ENCODE data around the gene ANKRD24. TPM values are rescaled to one million over a fixed set of nuclear protein-coding genes. Genes with fewer than 3 reads are reported as not detected.

ANKRD24 gene
- polyA plus RNA-seq, 1 experiment: 0.11 TPM

GRCh38 chr19:4220188-4220587 is 37.7 kb downstream of the ANKRD24 start:
- POLR2A ChIA-PET: interaction anchor here (0.6 kb wide), 2 partner anchors 195 to 1243 kb away, joined by 3 read pairs; no protein-coding TSS in a partner anchor
- H3K4me3 ChIP-seq (ENCODE audit: low read depth, low read length): no peak overlapping the region
- H3K9me3 ChIP-seq (ENCODE audit: control insufficient read depth, insufficient read depth, low read length): peaks cover 13% of the 10 kb centered on the region; the same call in 1 of the 2 replicates
- no peak overlapping the region for H3K27ac ChIP-seq (ENCODE audit: low read depth, low read length)
- no peaks in the 10 kb centered on the region for H3K27me3 ChIP-seq (ENCODE audit: control insufficient read depth, insufficient read depth, low read length)
- TF ChIP-seq CTCF (IDR thresholded peaks at IDR 0.05; ENCODE audit: low read depth, low read length): no peak
- CTCF ChIA-PET: no interaction called here
- DNase-seq (ENCODE audit: low read depth, low spot score): no peak

GRCh38 chr19:4224470-4224869 is 42.0 kb downstream of the ANKRD24 start:
- ChIA-PET POLR2A (no interaction called here), CTCF (no interaction called here)
- Histone ChIP-seq H3K9me3 (ENCODE audit: control insufficient read depth, insufficient read depth, low read length) (no peaks in the 10 kb centered on the region; the same call in 1 of the 2 replicates), H3K4me3 (ENCODE audit: low read depth, low read length) (no peak overlapping the region), H3K27ac (ENCODE audit: low read depth, low read length) (no peak overlapping the region), H3K27me3 (ENCODE audit: control insufficient read depth, insufficient read depth, low read length) (peaks cover 9% of the 10 kb centered on the region)
- no peak for TF ChIP-seq CTCF (IDR thresholded peaks at IDR 0.05; ENCODE audit: low read depth, low read length)
- DNase-seq (ENCODE audit: low read depth, low spot score): no peak

GRCh38 chr19:4225885-4226284 is 43.4 kb downstream of the ANKRD24 start:
- DNase-seq (ENCODE audit: low read depth, low spot score): no peak
- peaks cover 9% of the 10 kb centered on the region for H3K27me3 ChIP-seq (ENCODE audit: control insufficient read depth, insufficient read depth, low read length)
- POLR2A ChIA-PET: no interaction called here
- H3K27ac ChIP-seq (ENCODE audit: low read depth, low read length): no peak overlapping the region
- CTCF ChIA-PET: no interaction called here
- no peak for TF ChIP-seq CTCF (IDR thresholded peaks at IDR 0.05; ENCODE audit: low read depth, low read length)
- no peaks in the 10 kb centered on the region; the same call in 1 of the 2 replicates for H3K9me3 ChIP-seq (ENCODE audit: control insufficient read depth, insufficient read depth, low read length)
- H3K4me3 ChIP-seq (ENCODE audit: low read depth, low read length): no peak overlapping the region

- POLR2A ChIA-PET: no interaction called here
- H3K27ac ChIP-seq (ENCODE audit: low read depth, low read length): no peak overlapping the region
- no peak for TF ChIP-seq CTCF (IDR thresholded peaks at IDR 0.05; ENCODE audit: low read depth, low read length)
- CTCF ChIA-PET: no interaction called here
- H3K27me3 ChIP-seq (ENCODE audit: control insufficient read depth, insufficient read depth, low read length): peaks cover 9% of the 10 kb centered on the region
- H3K9me3 ChIP-seq (ENCODE audit: control insufficient read depth, insufficient read depth, low read length): no peaks in the 10 kb centered on the region; the same call in 1 of the 2 replicates
- H3K4me3 ChIP-seq (ENCODE audit: low read depth, low read length): no peak overlapping the region
- no peak for DNase-seq (ENCODE audit: low read depth, low spot score)
Measured at GRCh38 chr19:4227771-4228170, 45.3 kb downstream of the ANKRD24 start.

GRCh38 chr19:4228765-4229178 is 46.3 kb downstream of the ANKRD24 start:
- ChIA-PET CTCF (no interaction called here), POLR2A (interaction anchor here (1.0 kb wide), 1 partner anchor 98 kb away, joined by 3 read pairs; no protein-coding TSS in a partner anchor)
- DNase-seq (ENCODE audit: low read depth, low spot score): no peak
- H3K27ac ChIP-seq (ENCODE audit: low read depth, low read length): no peak overlapping the region
- no peak for TF ChIP-seq CTCF (IDR thresholded peaks at IDR 0.05; ENCODE audit: low read depth, low read length)
- H3K27me3 ChIP-seq (ENCODE audit: control insufficient read depth, insufficient read depth, low read length): peaks cover 9% of the 10 kb centered on the region
- no peak overlapping the region for H3K4me3 ChIP-seq (ENCODE audit: low read depth, low read length)
- no peaks in the 10 kb centered on the region; the same call in 1 of the 2 replicates for H3K9me3 ChIP-seq (ENCODE audit: control insufficient read depth, insufficient read depth, low read length)
